ENCODE results near the gene FBXL14.

Gene FBXL14

DNA sequence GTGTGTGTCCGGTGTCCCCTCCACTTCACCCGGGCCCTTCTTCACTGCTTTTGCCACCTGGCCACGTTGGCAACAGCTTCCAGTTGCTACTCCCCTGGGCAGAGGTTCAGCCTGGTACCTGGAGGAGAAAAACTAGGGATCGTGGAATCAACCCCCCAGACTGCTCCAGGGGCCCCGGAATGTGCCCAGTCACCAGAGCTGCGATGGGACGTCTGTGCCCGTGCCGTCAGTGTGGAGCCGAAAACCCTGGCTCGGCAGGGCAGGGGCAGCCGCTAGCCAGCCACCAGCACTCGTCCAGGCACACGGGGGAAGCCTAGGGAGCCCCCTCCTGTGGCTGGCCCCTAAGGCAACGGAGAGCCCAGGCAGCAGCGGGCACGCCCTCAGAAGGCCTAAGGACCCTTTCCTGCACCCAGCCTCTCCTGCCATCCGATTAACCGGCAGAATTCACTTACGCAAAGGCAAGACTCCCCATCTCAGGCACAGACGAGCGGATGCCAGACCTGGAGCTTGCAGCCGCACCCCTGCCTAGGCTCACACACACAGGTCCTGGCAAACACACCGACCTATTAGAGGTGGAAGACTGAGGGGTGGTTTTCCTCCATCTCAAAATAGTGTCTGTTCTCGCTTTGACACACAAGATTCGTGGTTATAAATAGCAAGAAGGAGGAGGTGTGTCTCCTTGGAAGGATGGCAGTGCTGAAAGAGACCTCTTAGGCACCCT is 62.6 kb downstream of the FBXL14 start:
- TF ChIP-seq, protein P1, sequence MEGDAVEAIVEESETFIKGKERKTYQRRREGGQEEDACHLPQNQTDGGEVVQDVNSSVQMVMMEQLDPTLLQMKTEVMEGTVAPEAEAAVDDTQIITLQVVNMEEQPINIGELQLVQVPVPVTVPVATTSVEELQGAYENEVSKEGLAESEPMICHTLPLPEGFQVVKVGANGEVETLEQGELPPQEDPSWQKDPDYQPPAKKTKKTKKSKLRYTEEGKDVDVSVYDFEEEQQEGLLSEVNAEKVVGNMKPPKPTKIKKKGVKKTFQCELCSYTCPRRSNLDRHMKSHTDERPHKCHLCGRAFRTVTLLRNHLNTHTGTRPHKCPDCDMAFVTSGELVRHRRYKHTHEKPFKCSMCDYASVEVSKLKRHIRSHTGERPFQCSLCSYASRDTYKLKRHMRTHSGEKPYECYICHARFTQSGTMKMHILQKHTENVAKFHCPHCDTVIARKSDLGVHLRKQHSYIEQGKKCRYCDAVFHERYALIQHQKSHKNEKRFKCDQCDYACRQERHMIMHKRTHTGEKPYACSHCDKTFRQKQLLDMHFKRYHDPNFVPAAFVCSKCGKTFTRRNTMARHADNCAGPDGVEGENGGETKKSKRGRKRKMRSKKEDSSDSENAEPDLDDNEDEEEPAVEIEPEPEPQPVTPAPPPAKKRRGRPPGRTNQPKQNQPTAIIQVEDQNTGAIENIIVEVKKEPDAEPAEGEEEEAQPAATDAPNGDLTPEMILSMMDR (IDR thresholded peaks at IDR 0.05; ENCODE audit: insufficient read depth, low read depth, low read length, missing control alignments), result no peak
- peak overlapping the region; percentile 66 for H3K4me3 ChIP-seq (ENCODE audit: low read depth, low read length)
- DNase-seq (ENCODE audit: low read depth), result peak; percentile 63

DNA sequence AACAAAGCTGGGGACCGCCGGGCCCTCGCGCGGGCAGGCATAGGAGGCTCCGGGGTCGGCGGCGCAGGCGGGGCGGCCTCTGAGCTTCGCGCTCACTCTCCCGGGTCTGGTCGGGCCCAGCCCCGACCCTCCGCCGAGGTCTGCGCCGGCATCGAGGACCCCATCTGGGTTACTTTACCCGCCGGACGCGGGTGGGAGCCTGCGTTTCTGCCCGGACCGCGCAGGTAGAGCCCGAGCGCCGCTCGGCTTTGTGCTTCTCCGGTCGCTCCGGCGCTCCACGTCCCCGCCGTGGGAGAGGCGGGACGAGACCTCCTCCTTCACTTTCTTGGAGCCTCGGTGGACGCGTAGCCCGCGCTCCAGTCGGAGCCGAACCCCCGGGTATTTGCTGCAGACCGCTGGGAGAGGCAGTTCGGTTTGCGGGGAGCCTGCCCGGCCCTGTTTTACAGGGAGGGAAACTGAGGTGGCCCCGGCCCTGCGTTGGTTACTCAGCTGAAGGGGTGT is 63.2 kb downstream of the FBXL14 start:
- TF ChIP-seq, protein P1 (IDR thresholded peaks at IDR 0.05; ENCODE audit: insufficient read depth, low read depth, low read length, missing control alignments), result no peak
- H3K4me3 ChIP-seq (ENCODE audit: low read depth, low read length), result peak overlapping the region; percentile 66
- peak; percentile 21 for DNase-seq (ENCODE audit: low read depth)

DNA sequence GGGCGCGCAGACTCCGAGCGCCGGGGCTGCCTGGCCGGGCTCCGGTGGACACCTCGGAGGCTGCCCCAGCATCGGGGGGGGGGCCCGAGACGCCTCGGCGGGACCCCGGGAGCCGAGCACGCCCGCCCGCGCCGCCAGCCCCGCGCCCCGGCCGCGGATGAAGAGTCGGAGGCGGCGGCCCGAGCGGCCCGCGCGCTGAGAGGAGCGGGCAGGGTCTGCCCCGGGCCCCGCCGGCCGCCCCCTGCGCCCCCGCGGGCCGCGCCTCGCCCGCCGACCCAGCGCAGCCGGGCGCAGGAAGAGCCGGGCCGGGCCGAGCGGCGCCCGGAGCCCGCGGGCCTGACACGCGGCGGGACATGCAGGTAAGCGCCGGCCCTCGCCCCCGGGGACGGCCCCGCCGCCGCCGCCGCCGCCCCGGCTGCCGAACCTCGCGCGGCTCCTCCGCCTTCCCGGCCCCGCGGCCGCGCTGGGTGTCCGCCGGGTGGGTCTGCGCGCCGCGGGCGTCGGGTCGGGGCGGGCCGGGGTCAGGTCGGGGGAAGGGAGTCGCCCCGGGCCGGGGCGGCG is 63.7 kb downstream of the FBXL14 start:
- TF ChIP-seq, protein P1 (IDR thresholded peaks at IDR 0.05; ENCODE audit: insufficient read depth, low read depth, low read length, missing control alignments), result no peak
- DNase-seq (ENCODE audit: low read depth), result peak; percentile 26
- peak overlapping the region; percentile 66 for H3K4me3 ChIP-seq (ENCODE audit: low read depth, low read length)

DNA sequence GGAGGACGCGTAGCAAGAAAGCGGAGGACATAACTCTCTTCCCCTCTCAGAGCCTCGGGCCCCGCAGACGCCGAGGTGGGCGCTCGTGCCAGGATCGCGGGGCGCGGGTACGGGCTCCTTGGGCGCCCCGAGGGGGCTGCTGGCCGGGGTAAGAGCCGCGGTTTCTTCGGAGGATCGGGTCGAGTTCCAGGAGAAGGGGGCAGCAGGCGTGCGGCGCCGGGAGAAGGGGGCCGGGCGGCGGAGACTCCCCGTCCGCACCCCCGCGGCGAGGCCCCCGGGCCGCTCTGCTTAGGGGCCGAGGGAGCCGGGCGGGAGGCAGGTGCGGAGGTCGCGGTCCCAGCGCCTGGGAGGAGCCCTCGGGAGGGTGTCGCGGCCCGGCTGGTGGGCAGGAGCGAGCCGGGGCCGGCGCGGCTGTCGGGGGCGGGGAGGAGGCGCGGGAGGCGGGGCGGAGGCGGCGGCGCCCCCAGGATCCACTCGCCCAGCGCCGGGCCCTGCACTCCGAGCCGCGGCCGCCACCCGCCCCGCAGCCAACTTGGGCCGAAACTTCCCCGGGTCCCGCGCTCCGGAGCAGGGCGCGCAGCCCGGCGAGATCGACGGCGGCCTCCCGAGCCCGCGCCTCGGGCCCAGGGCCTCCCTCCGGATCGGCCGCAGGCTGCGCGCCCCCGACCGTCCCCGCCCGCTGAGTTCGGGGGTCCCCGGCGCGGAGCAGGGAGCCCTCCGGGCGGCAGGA is 64.4 kb downstream of the FBXL14 start:
- DNase-seq (ENCODE audit: low read depth), result peak; percentile 38
- H3K4me3 ChIP-seq (ENCODE audit: low read depth, low read length), result peak overlapping the region; percentile 28

DNA sequence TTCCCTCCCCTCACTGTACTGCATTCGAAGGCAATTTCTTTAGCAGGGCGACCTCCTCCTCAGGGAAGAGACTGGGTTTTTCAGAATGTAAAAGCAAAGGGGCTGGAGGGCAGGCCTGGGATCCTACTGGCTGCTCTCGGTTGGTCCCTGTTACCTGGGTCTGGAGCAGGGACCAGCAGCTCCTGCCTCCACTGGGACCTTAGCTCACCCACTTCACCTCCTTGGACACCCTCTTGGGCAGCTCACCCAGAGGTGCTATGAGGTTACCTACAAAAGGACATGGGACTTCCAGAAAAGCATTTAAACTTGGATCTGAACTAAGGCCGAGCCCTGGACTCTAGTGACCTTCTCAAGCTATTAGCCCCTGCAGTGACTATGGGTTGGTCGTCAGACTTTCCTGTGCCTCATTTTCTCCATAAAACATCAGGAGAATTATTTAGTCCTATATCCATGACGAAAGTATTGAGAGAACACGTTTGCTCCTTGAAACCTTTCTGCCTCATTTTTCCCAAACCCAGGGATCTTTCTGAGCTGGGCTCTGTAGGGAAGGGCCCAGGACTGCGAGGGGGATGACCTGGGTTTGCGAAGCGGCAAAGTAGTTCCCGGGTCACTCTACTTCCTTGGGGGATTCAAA is 65.0 kb downstream of the FBXL14 start:
- TF ChIP-seq, protein P1 (IDR thresholded peaks at IDR 0.05; ENCODE audit: insufficient read depth, low read depth, low read length, missing control alignments), result no peak
- peak overlapping the region; percentile 28 for H3K4me3 ChIP-seq (ENCODE audit: low read depth, low read length)
- DNase-seq (ENCODE audit: low read depth), result no peak

More for the DNA sequence above, 64.4 kb downstream of the FBXL14 start:
- TF ChIP-seq, protein P1 (IDR thresholded peaks at IDR 0.05; ENCODE audit: insufficient read depth, low read depth, low read length, missing control alignments), result no peak

DNA sequence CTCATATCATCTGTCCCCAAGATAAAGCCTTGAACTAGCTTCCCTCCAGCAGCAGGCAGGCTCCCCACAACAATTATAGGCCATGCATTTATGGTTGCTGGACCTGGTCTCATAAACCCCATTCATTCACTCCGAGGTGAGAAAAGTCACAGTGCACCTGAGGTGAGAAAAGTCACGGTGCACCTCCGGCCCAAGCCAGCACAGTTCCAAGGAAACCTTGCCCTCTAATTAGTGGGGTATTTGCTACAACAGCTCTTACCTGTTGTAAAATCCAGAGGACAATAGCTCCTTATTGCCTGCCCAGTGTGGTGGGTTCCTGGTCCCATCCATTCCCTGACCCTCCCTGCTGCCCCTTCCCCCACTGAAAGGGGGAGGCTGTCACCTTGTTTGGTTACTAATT is 65.6 kb downstream of the FBXL14 start:
- TF ChIP-seq, protein P1 (IDR thresholded peaks at IDR 0.05; ENCODE audit: insufficient read depth, low read depth, low read length, missing control alignments), result no peak
- DNase-seq (ENCODE audit: low read depth), result no peak
- no peak overlapping the region for H3K4me3 ChIP-seq (ENCODE audit: low read depth, low read length)
